Tibial nerve (tissue), 4 donors: ENCODE results near the gene VPREB3. TPM values are rescaled to one million over a fixed set of nuclear protein-coding genes. Genes with fewer than 3 reads are reported as not detected.

ENCODE experiments used
- DNase-seq, 2 donors: peaks; one replicate each; pipeline ENCODE4 v3.0.0-alpha.2; 2019; ENCODE audit warnings: low spot score in 2 of 2
- H3K27ac ChIP-seq, 4 donors: fragments of 200-600 bp; sonication (generic) in 3 of 4; one replicate each; pipeline ENCODE4 v1.5.1; 2017 to 2019; ENCODE audit warnings: mild to moderate bottlenecking in 1 of 4
- H3K27me3 ChIP-seq, 2 donors: fragments of 200-600 bp; sonication (generic) in 1 of 2; one replicate each; pipeline versions ENCODE4 v1.5.1 to v1.6.0; 2017 to 2019
- H3K36me3 ChIP-seq, 3 donors: fragments of 200-600 bp; sonication (generic); one replicate each; pipeline ENCODE4 v1.5.1; 2018 to 2019
- H3K4me1 ChIP-seq, 4 donors: fragments of 200-600 bp; sonication (generic) in 3 of 4; one replicate each; pipeline ENCODE4 v1.5.1; 2017 to 2019
- H3K4me3 ChIP-seq, 4 donors: fragments of 200-600 bp; sonication (generic) in 3 of 4; one replicate each; pipeline ENCODE4 v1.5.1; 2017 to 2019; ENCODE audit warnings: mild to moderate bottlenecking in 1 of 4, moderate library complexity in 1 of 4
- H3K9me3 ChIP-seq, 4 donors: fragments of 200-600 bp; sonication (generic) in 3 of 4; one replicate each; pipeline ENCODE4 v1.5.1; 2017 to 2019
- EP300 ChIP-seq, 2 donors: sonication (generic); formaldehyde crosslinking; IDR thresholded peaks; one replicate each; pipeline ENCODE4 v1.6.1; 2017; ENCODE audit warnings: antibody characterized with exemption in 2 of 2, mild to moderate bottlenecking in 1 of 2
- POLR2A ChIP-seq, 2 donors: fragments of 450-650 bp; IDR thresholded peaks; one replicate each; pipeline ENCODE4 v1.6.1; 2017; ENCODE audit warnings: antibody characterized with exemption in 2 of 2, mild to moderate bottlenecking in 2 of 2, moderate library complexity in 2 of 2
- WGBS, 2 donors: methylation state at CpG; one replicate each; pipeline ENCODE4 v1.1.5; 2018; 5-methylcytosine and 5-hydroxymethylcytosine counted together
- total RNA-seq, 4 donors: library from RNA; depleted of rRNA; stranded (reverse); fragments of >200 nt; gene quantifications; one replicate each; pipeline ENCODE4 v1.1.0, GENCODE V29; 2016
- TF ChIP-seq, protein P1 (sequence below), 5 experiments: fragments of 200-600 bp in 3 of 5; fragments of 450-650 bp in 2 of 5; sonication (generic) in 3 of 5; IDR thresholded peaks; one replicate each; pipeline ENCODE4 v1.5.1; 2016 to 2019; ENCODE audit warnings: antibody characterized with exemption in 5 of 5, mild to moderate bottlenecking in 3 of 5, moderate library complexity in 2 of 5

The VPREB3 gene
- total RNA-seq, 4 donors from 2014 or later = not detected

DNA sequence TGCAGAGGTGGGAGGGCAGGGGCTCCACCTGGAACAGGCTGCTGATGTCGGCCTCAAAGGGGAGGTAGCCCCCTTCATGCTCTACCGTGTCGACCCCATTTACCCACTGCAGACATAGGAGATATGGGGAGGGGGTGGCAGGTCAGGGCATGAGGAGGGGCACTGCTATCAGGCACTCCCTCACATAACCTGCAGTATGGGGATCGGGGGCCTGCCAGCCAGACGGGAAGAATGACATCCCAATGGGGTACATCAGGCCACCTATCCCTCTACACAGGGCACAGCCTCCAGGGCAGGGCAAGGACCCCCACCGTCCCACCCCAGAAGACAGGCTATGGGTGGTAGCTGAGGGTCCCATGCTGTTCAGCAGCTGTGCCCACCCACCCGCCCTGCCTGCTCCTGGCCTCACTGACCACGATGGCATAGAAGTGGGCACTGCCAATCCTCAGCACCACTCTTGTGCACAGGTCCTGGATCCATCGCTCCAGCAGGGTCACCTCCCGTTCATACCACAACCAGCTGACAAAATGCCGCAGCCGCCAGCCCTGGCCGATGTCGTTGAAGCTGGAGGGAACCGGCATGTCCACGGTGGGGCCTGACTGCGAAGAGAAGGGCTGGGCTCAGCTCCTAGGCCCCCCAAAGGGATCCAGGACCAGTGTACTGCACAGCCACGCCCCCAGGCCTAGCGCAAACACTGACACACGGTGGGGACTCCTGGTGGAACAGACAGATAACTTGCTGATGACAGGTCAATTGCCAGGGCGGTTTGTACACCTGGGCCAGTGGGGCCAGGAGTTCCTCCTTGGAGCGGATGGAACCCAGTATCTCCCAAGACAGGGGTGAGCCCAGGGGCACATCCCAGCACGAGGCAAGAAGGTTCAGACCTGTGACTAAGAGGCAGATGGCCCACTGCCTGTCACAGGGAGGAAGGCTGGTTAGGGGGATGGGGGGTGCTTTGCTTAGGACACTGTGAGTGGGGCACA, 39.3 kb downstream of the VPREB3 start:
- WGBS, 2 donors = 79 to 87% methylated on average over 12 to 23 of the region's 23 CpGs
- DNase-seq = no peak
- H3K9me3 ChIP-seq = no peaks in the 10 kb centered on the region
- H3K4me3 ChIP-seq = no peak overlapping the region
- peaks cover 0 to 52% (median 9%) of the 10 kb centered on the region in 3 donors for H3K36me3 ChIP-seq
- H3K27me3 ChIP-seq = no peaks in the 10 kb centered on the region
- peaks cover 0 to 18% (median 12%) of the 10 kb centered on the region in 4 donors for H3K4me1 ChIP-seq
- no peak overlapping the region for H3K27ac ChIP-seq
- TF ChIP-seq, protein P1, sequence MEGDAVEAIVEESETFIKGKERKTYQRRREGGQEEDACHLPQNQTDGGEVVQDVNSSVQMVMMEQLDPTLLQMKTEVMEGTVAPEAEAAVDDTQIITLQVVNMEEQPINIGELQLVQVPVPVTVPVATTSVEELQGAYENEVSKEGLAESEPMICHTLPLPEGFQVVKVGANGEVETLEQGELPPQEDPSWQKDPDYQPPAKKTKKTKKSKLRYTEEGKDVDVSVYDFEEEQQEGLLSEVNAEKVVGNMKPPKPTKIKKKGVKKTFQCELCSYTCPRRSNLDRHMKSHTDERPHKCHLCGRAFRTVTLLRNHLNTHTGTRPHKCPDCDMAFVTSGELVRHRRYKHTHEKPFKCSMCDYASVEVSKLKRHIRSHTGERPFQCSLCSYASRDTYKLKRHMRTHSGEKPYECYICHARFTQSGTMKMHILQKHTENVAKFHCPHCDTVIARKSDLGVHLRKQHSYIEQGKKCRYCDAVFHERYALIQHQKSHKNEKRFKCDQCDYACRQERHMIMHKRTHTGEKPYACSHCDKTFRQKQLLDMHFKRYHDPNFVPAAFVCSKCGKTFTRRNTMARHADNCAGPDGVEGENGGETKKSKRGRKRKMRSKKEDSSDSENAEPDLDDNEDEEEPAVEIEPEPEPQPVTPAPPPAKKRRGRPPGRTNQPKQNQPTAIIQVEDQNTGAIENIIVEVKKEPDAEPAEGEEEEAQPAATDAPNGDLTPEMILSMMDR (IDR thresholded peaks at IDR 0.05) = no peak
- TF ChIP-seq EP300 (IDR thresholded peaks at IDR 0.05) = no peak
- TF ChIP-seq POLR2A (IDR thresholded peaks at IDR 0.05) = no peak

GRCh38 chr22:23713696-23714595, 40.3 kb downstream of the VPREB3 start:
- no peak for DNase-seq
- H3K9me3 ChIP-seq = no peaks in the 10 kb centered on the region
- H3K27me3 ChIP-seq = no peaks in the 10 kb centered on the region
- peaks cover 0 to 18% (median 12%) of the 10 kb centered on the region in 4 donors for H3K4me1 ChIP-seq
- H3K27ac ChIP-seq = no peak overlapping the region
- peaks cover 0 to 61% (median 9%) of the 10 kb centered on the region in 3 donors for H3K36me3 ChIP-seq
- no peak for TF ChIP-seq POLR2A (IDR thresholded peaks at IDR 0.05)
- TF ChIP-seq, protein P1 (IDR thresholded peaks at IDR 0.05) = no peak
- TF ChIP-seq EP300 (IDR thresholded peaks at IDR 0.05) = no peak
- 87 to 90% methylated on average over 25 to 28 of the region's 28 CpGs for WGBS, 2 donors
- no peak overlapping the region for H3K4me3 ChIP-seq

- TF ChIP-seq, protein P1 (IDR thresholded peaks at IDR 0.05) = no peak
- TF ChIP-seq EP300 (IDR thresholded peaks at IDR 0.05) (no peak), POLR2A (IDR thresholded peaks at IDR 0.05) (no peak)
- no peaks in the 10 kb centered on the region for H3K9me3 ChIP-seq
- peaks cover 0 to 78% (median 9%) of the 10 kb centered on the region in 3 donors for H3K36me3 ChIP-seq
- DNase-seq = no peak
- H3K4me1 ChIP-seq = peaks cover 0 to 14% (median 10%) of the 10 kb centered on the region in 4 donors
- WGBS, 2 donors = 88 to 92% methylated on average over 12 of the region's 12 CpGs
- no peaks in the 10 kb centered on the region for H3K27me3 ChIP-seq
- H3K4me3 ChIP-seq = no peak overlapping the region
- no peak overlapping the region for H3K27ac ChIP-seq
Observed at GRCh38 chr22:23712256-23712655, 42.0 kb downstream of the VPREB3 start.

- TF ChIP-seq, protein P1 (IDR thresholded peaks at IDR 0.05) = no peak
- TF ChIP-seq POLR2A (IDR thresholded peaks at IDR 0.05) (no peak), EP300 (IDR thresholded peaks at IDR 0.05) (no peak)
- Histone ChIP-seq H3K36me3 (peaks cover 0 to 99% (median 9%) of the 10 kb centered on the region in 3 donors), H3K4me1 (no peaks in the 10 kb centered on the region), H3K9me3 (no peaks in the 10 kb centered on the region), H3K27ac (no peak overlapping the region), H3K4me3 (no peak overlapping the region), H3K27me3 (no peaks in the 10 kb centered on the region)
- WGBS, 2 donors = 77 to 81% methylated on average over 2 of the region's 2 CpGs
- no peak for DNase-seq
Observed at GRCh38 chr22:23709107-23709506, 45.1 kb downstream of the VPREB3 start.
